Memory B cell (primary cell): ENCODE results near the gene NUP88.
"Not testable (repeated sequence)": the region's sequence is repeated elsewhere in the genome, so short reads cannot be mapped to it uniquely, and the experiment has no call there.

ENCODE experiments used
- ATAC-seq: fragments of 150-1000 bp; cut with Tn5 transposase; 2 replicates; pipeline ENCODE4 v1.10.0; 2021; ENCODE audit warnings: low read depth, mild to moderate bottlenecking, moderate library complexity
- DNase-seq, 2 donors: peaks; one replicate each; pipeline ENCODE4 v3.0.0; 2022; ENCODE audit warnings: low spot score in 2 of 2
- H3K27ac Mint-ChIP-seq: one replicate; pipeline ENCODE4 v1.8.0; 2022; ENCODE audit warnings: mild to moderate bottlenecking, moderate library complexity, mixed read lengths
- H3K27me3 Mint-ChIP-seq: one replicate; pipeline ENCODE4 v1.8.0; 2022; ENCODE audit warnings: mixed read lengths
- H3K36me3 Mint-ChIP-seq: one replicate; pipeline ENCODE4 v1.8.0; 2022; ENCODE audit warnings: mild to moderate bottlenecking, mixed read lengths
- H3K4me1 Mint-ChIP-seq: one replicate; pipeline ENCODE4 v1.8.0; 2022; ENCODE audit warnings: mixed read lengths
- H3K4me3 Mint-ChIP-seq: one replicate; pipeline ENCODE4 v1.8.0; 2022; ENCODE audit warnings: mild to moderate bottlenecking, moderate library complexity, mixed read lengths
- H3K9me3 Mint-ChIP-seq: one replicate; pipeline ENCODE4 v1.8.0; 2022; ENCODE audit warnings: mixed read lengths

Gene NUP88

GRCh38 chr17:5419356-5419958, at the start of gene NUP88:
Gene NUP88 (minus strand): TSS chr17:5419662. CDS start chr17:5419650, 12 bp downstream.
- peaks cover 10% of the 10 kb centered on the region for H3K36me3 Mint-ChIP-seq
- DNase-seq (peak; percentile 88 to 94), ATAC-seq (peak; percentile 79)
- no peaks in the 10 kb centered on the region for H3K9me3 Mint-ChIP-seq
- peak within 1 kb of the TSS; percentile 98 for H3K27ac Mint-ChIP-seq
- peak within 1 kb of the TSS; percentile 98 for H3K4me3 Mint-ChIP-seq
- peaks cover 21% of the 10 kb centered on the region for H3K4me1 Mint-ChIP-seq
- H3K27me3 Mint-ChIP-seq, result no peaks in the 10 kb centered on the region

GRCh38 chr17:5468075-5468473, 48.6 kb upstream of the NUP88 start:
- Mint-ChIP-seq H3K9me3 (no peaks in the 10 kb centered on the region), H3K36me3 (peaks cover 4% of the 10 kb centered on the region), H3K4me1 (peaks cover 26% of the 10 kb centered on the region), H3K27me3 (no peaks in the 10 kb centered on the region), H3K4me3 (peak overlapping the region; percentile 81), H3K27ac (peak overlapping the region; percentile 22)
- DNase-seq (peak in 1 of 2 donors; percentile 19), ATAC-seq (peak; percentile 34)

GRCh38 chr17:5467416-5467815, 48.0 kb upstream of the NUP88 start:
- H3K27ac Mint-ChIP-seq, result peak overlapping the region; percentile 22
- peaks cover 26% of the 10 kb centered on the region for H3K4me1 Mint-ChIP-seq
- ATAC-seq (no peak), DNase-seq (no peak)
- H3K27me3 Mint-ChIP-seq, result no peaks in the 10 kb centered on the region
- H3K36me3 Mint-ChIP-seq, result peaks cover 4% of the 10 kb centered on the region
- peak overlapping the region; percentile 81 for H3K4me3 Mint-ChIP-seq
- no peaks in the 10 kb centered on the region for H3K9me3 Mint-ChIP-seq

- Mint-ChIP-seq H3K36me3 (peaks cover 2% of the 10 kb centered on the region), H3K4me1 (peaks cover 26% of the 10 kb centered on the region), H3K4me3 (no peak overlapping the region), H3K27ac (no peak overlapping the region), H3K9me3 (no peaks in the 10 kb centered on the region), H3K27me3 (no peaks in the 10 kb centered on the region)
- no peak for DNase-seq
- ATAC-seq, result no peak
Observed at GRCh38 chr17:5466295-5466694, 46.8 kb upstream of the NUP88 start.

- Mint-ChIP-seq H3K4me3 (no peak overlapping the region), H3K9me3 (no peaks in the 10 kb centered on the region), H3K27me3 (no peaks in the 10 kb centered on the region), H3K4me1 (peaks cover 26% of the 10 kb centered on the region), H3K27ac (no peak overlapping the region), H3K36me3 (peaks cover 9% of the 10 kb centered on the region)
- DNase-seq (no peak), ATAC-seq (no peak)
Observed at GRCh38 chr17:5464717-5465507, 45.5 kb upstream of the NUP88 start.

- Mint-ChIP-seq H3K27me3 (no peaks in the 10 kb centered on the region), H3K9me3 (no peaks in the 10 kb centered on the region), H3K27ac (no peak overlapping the region), H3K36me3 (peaks cover 21% of the 10 kb centered on the region), H3K4me3 (no peak overlapping the region), H3K4me1 (no peaks in the 10 kb centered on the region)
- ATAC-seq (no peak), DNase-seq (no peak)
Observed at GRCh38 chr17:5446786-5447185, 27.3 kb upstream of the NUP88 start.

GRCh38 chr17:5444209-5444608, 24.7 kb upstream of the NUP88 start:
- no peaks in the 10 kb centered on the region for H3K9me3 Mint-ChIP-seq
- H3K4me3 Mint-ChIP-seq, result no peak overlapping the region
- H3K36me3 Mint-ChIP-seq, result peaks cover 18% of the 10 kb centered on the region
- no peaks in the 10 kb centered on the region for H3K27me3 Mint-ChIP-seq
- H3K4me1 Mint-ChIP-seq, result peaks cover 6% of the 10 kb centered on the region
- DNase-seq (no peak), ATAC-seq (no peak)
- no peak overlapping the region for H3K27ac Mint-ChIP-seq

- no peak for ATAC-seq
- H3K27ac Mint-ChIP-seq, result no peak overlapping the region
- no peaks in the 10 kb centered on the region for H3K9me3 Mint-ChIP-seq
- DNase-seq, result no peak
- no peaks in the 10 kb centered on the region for H3K27me3 Mint-ChIP-seq
- H3K4me1 Mint-ChIP-seq, result peaks cover 7% of the 10 kb centered on the region
- no peak overlapping the region for H3K4me3 Mint-ChIP-seq
- peaks cover 16% of the 10 kb centered on the region for H3K36me3 Mint-ChIP-seq
Observed at GRCh38 chr17:5443728-5444127, 24.3 kb upstream of the NUP88 start.

- Mint-ChIP-seq H3K4me1 (peaks cover 22% of the 10 kb centered on the region), H3K27ac (peak overlapping the region; percentile 94), H3K4me3 (peak overlapping the region; percentile 82), H3K9me3 (no peaks in the 10 kb centered on the region), H3K36me3 (peaks cover 8% of the 10 kb centered on the region), H3K27me3 (no peaks in the 10 kb centered on the region)
- DNase-seq (no peak), ATAC-seq (no peak)
Observed at GRCh38 chr17:5439446-5439764, 19.9 kb upstream of the NUP88 start.

GRCh38 chr17:5438716-5439445, 19.4 kb upstream of the NUP88 start, which contains the start of gene C1QBP:
Gene C1QBP (minus strand): TSS chr17:5439155. CDS start chr17:5439073, 82 bp downstream.
- Mint-ChIP-seq H3K4me3 (peak within 1 kb of the TSS; percentile 82), H3K27ac (peak within 1 kb of the TSS; percentile 94), H3K4me1 (peaks cover 22% of the 10 kb centered on the region), H3K27me3 (no peaks in the 10 kb centered on the region), H3K36me3 (peaks cover 5% of the 10 kb centered on the region), H3K9me3 (no peaks in the 10 kb centered on the region)
- peak; percentile 96 for DNase-seq
- peak; percentile 88 for ATAC-seq

- Mint-ChIP-seq H3K9me3 (no peaks in the 10 kb centered on the region), H3K4me3 (peak overlapping the region; percentile 82), H3K4me1 (peaks cover 25% of the 10 kb centered on the region), H3K27ac (peak overlapping the region; percentile 82), H3K36me3 (peaks cover 10% of the 10 kb centered on the region), H3K27me3 (no peaks in the 10 kb centered on the region)
- DNase-seq (no peak), ATAC-seq (no peak)
Observed at GRCh38 chr17:5437721-5438317, 18.4 kb upstream of the NUP88 start.

- not testable (repeated sequence) for H3K27ac Mint-ChIP-seq, DNase-seq, H3K27me3 Mint-ChIP-seq, ATAC-seq, H3K9me3 Mint-ChIP-seq, H3K4me3 Mint-ChIP-seq
- H3K36me3 Mint-ChIP-seq, result peaks cover 14% of the 10 kb centered on the region
- peaks cover 26% of the 10 kb centered on the region for H3K4me1 Mint-ChIP-seq
Observed at GRCh38 chr17:5435781-5436315, 16.4 kb upstream of the NUP88 start.

GRCh38 chr17:5434984-5435383, 15.5 kb upstream of the NUP88 start:
- H3K36me3 Mint-ChIP-seq, result peaks cover 18% of the 10 kb centered on the region

More at GRCh38 chr17:5434984-5435383, 15.5 kb upstream of the NUP88 start:
- Mint-ChIP-seq H3K27ac (no peak overlapping the region), H3K9me3 (no peaks in the 10 kb centered on the region), H3K4me3 (no peak overlapping the region), H3K4me1 (peaks cover 27% of the 10 kb centered on the region), H3K27me3 (no peaks in the 10 kb centered on the region)
- DNase-seq (no peak), ATAC-seq (no peak)
